Panc1 (cell line): ENCODE data around the gene NT5DC1. TPM values are rescaled to one million over a fixed set of nuclear protein-coding genes. Genes with fewer than 3 reads are reported as not detected.

Experiments used
- ATAC-seq: fragments of 200-7000 bp; cut with Tn5 transposase; 2 replicates; pipeline ENCODE4 v1.9.1; 2020; ENCODE audit warnings: mild to moderate bottlenecking, moderate library complexity
- BruUV-seq: library from RNA; stranded (reverse); fragments of 400-500 nt; replicated peaks from 2 replicates; lab custom pipeline; 2021; lab: Mats Ljungman, UMichigan
- CTCF ChIA-PET: fragments of 300-600 bp; sonication (Branson Sonifier 250); formaldehyde crosslinking; loops from one replicate; lab custom pipeline; 2022; ENCODE audit warnings: antibody characterized with exemption; lab: Charles Lee
- POLR2A ChIA-PET: fragments of 300-600 bp; sonication (Branson Sonifier 250); formaldehyde crosslinking; loops from one replicate; lab custom pipeline; 2022; ENCODE audit warnings: antibody characterized with exemption; lab: Charles Lee
- DNase-seq: peaks from one replicate; pipeline ENCODE4 v3.0.0-alpha.2; 2010; ENCODE audit warnings: low read depth, low spot score
- H3K27ac ChIP-seq: 2 replicates; pipeline ENCODE4 v1.5.1; 2011; ENCODE audit warnings: mild to moderate bottlenecking, low read length, inconsistent platforms
- H3K27me3 ChIP-seq: fragments of 200-500 bp; sonication (Bioruptor generic); 2 replicates; pipeline ENCODE4 v1.6.0; 2014; ENCODE audit warnings: low read length, inconsistent platforms; ENCODE audit not compliant: control insufficient read depth, insufficient read depth
- H3K36me3 ChIP-seq: fragments of 200-500 bp; sonication (Bioruptor generic); 2 replicates; pipeline ENCODE4 v1.5.1; 2014; ENCODE audit warnings: inconsistent platforms, mild to moderate bottlenecking, low read length, moderate library complexity; ENCODE audit not compliant: control insufficient read depth, insufficient read depth
- H3K4me1 ChIP-seq: 2 replicates; pipeline ENCODE4 v1.5.1; 2011; ENCODE audit warnings: inconsistent platforms, mild to moderate bottlenecking, low read length, moderate library complexity; ENCODE audit not compliant: control insufficient read depth, insufficient read depth
- H3K4me3 ChIP-seq, 2 experiments: 2 replicates each; pipeline ENCODE4 v1.5.1; 2011 to 2012; ENCODE audit warnings: low read depth in 2 of 2, low read length in 2 of 2, mild to moderate bottlenecking in 2 of 2, inconsistent platforms in 1 of 2, moderate library complexity in 1 of 2
- H3K9me3 ChIP-seq: fragments of 200-500 bp; sonication (Bioruptor generic); 2 replicates; pipeline ENCODE4 v1.5.1; 2014; ENCODE audit warnings: low read depth, mild to moderate bottlenecking, inconsistent platforms, low read length, moderate library complexity; ENCODE audit not compliant: control insufficient read depth, insufficient read depth
- CTCF ChIP-seq: fragments of 450-650 bp; IDR thresholded peaks from 2 replicates; pipeline ENCODE4 v1.5.1; 2017; ENCODE audit warnings: mild to moderate bottlenecking
- POLR2AphosphoS5 ChIP-seq: IDR thresholded peaks from 2 replicates; pipeline ENCODE4 v1.6.1; 2012; ENCODE audit warnings: mild to moderate bottlenecking, low read depth, low read length, moderate library complexity
- REST ChIP-seq, 2 experiments: IDR thresholded peaks; 2 replicates each; pipeline ENCODE4 v1.6.1; 2011 to 2012; ENCODE audit warnings: low read depth in 2 of 2, control low read depth in 1 of 2, low read length in 1 of 2, mild to moderate bottlenecking in 1 of 2, moderate library complexity in 1 of 2; ENCODE audit not compliant: insufficient read depth in 1 of 2
- SIN3A ChIP-seq: IDR thresholded peaks from 2 replicates; pipeline ENCODE4 v1.6.1; 2012; ENCODE audit warnings: low read depth, mild to moderate bottlenecking, low read length, moderate library complexity, borderline replicate concordance; ENCODE audit not compliant: insufficient read depth
- TCF7L2 ChIP-seq: IDR thresholded peaks from 2 replicates; pipeline ENCODE4 v1.6.1; 2011; ENCODE audit warnings: mild to moderate bottlenecking, low read depth, low read length, inconsistent platforms
- in situ Hi-C: cut with HindIII; loops from 2 replicates; pipeline ENCODE4 v1.10.0; 2016; ENCODE audit warnings: low sequenced_read_pairs, low pct_unique_long_range_greater_than_20kb
- intact Hi-C: fragments of 100-400 bp; cut with micrococcal nuclease; formaldehyde crosslinking; loops from one replicate; pipeline ENCODE4 v1.10.0; 2022; ENCODE audit not compliant: unreplicated experiment
- total RNA-seq: library from RNA; stranded (reverse); gene quantifications from one replicate; pipeline ENCODE4 v1.2.1, GENCODE V29; 2021; ENCODE audit not compliant: unreplicated experiment

The NT5DC1 gene
- total RNA-seq, 1 experiment from 2014 or later, result 79.1 TPM

- in situ Hi-C loops, result no loop called here
- Histone ChIP-seq H3K4me3 (no peak overlapping the region), H3K9me3 (no peaks in the 10 kb centered on the region), H3K4me1 (no peaks in the 10 kb centered on the region), H3K27me3 (no peaks in the 10 kb centered on the region), H3K36me3 (no peaks in the 10 kb centered on the region), H3K27ac (no peak overlapping the region)
- intact Hi-C loops, result no loop called here
- DNase-seq (no peak), ATAC-seq (no peak)
- ChIA-PET CTCF (no interaction called here), POLR2A (no interaction called here)
- no TSS peak for BruUV-seq
- TF ChIP-seq TCF7L2, result no peak
Observed at GRCh38 chr6:116192786-116193185, 92.1 kb downstream of the NT5DC1 start.

- in situ Hi-C loops, result no loop called here
- Histone ChIP-seq H3K27ac (no peak overlapping the region), H3K4me1 (no peaks in the 10 kb centered on the region), H3K9me3 (no peaks in the 10 kb centered on the region), H3K4me3 (no peak overlapping the region), H3K36me3 (no peaks in the 10 kb centered on the region), H3K27me3 (no peaks in the 10 kb centered on the region)
- DNase-seq, result no peak
- no TSS peak for BruUV-seq
- TF ChIP-seq SIN3A (no peak), CTCF (no peak), TCF7L2 (no peak), REST (IDR thresholded peaks at IDR 0.05; ENCODE audit: insufficient read depth in 1 of 2, low read depth in 2 of 2, low read length in 1 of 2) (no peak), POLR2AphosphoS5 (no peak)
- no peak for ATAC-seq
- CTCF ChIA-PET, result no interaction called here
- POLR2A ChIA-PET, result no interaction called here
- intact Hi-C loops, result no loop called here
Observed at GRCh38 chr6:116196841-116197240, 96.2 kb downstream of the NT5DC1 start.

GRCh38 chr6:116200619-116201249 is 100.1 kb downstream of the NT5DC1 start:
- POLR2A ChIA-PET, result no interaction called here
- CTCF ChIA-PET, result no interaction called here
- BruUV-seq, result no TSS peak
- intact Hi-C loops, result no loop called here
- Histone ChIP-seq H3K27me3 (no peaks in the 10 kb centered on the region), H3K4me3 (no peak overlapping the region), H3K4me1 (no peaks in the 10 kb centered on the region), H3K36me3 (no peaks in the 10 kb centered on the region), H3K27ac (no peak overlapping the region), H3K9me3 (no peaks in the 10 kb centered on the region)
- DNase-seq, result no peak
- in situ Hi-C loops, result no loop called here
- ATAC-seq, result no peak
- no peak for TF ChIP-seq TCF7L2
- TF ChIP-seq REST (IDR thresholded peaks at IDR 0.05; ENCODE audit: insufficient read depth in 1 of 2, low read depth in 2 of 2, low read length in 1 of 2), result no peak
- TF ChIP-seq CTCF, result no peak
- TF ChIP-seq POLR2AphosphoS5, result no peak
- no peak for TF ChIP-seq SIN3A
